Gastrocnemius medialis (tissue), 4 donors: ENCODE results near the gene YPEL1. TPM values are rescaled to one million over a fixed set of nuclear protein-coding genes. Genes with fewer than 3 reads are reported as not detected.

Source experiments
- ATAC-seq, 2 donors: fragments of 150-250 bp; one replicate each; pipeline ENCODE4 v1.9.1; 2016
- DNase-seq, 2 donors: peaks; one replicate each; pipeline ENCODE4 v3.0.0-alpha.2; 2019
- H3K27ac ChIP-seq, 4 donors: fragments of 200-600 bp; sonication (generic); 1 replicate in 1 of 4; 2 replicates in 3 of 4; pipeline ENCODE4 v1.5.1; 2016 to 2018; ENCODE audit warnings: mild to moderate bottlenecking in 2 of 4, moderate library complexity in 1 of 4
- H3K27me3 ChIP-seq, 3 donors: fragments of 200-600 bp; sonication (generic) in 2 of 3; 1 replicate in 1 of 3; 2 replicates in 2 of 3; pipeline versions ENCODE4 v1.5.1 to v1.6.0; 2016 to 2019; ENCODE audit warnings: mild to moderate bottlenecking in 1 of 3, moderate library complexity in 1 of 3
- H3K36me3 ChIP-seq, 2 donors: fragments of 200-600 bp; sonication (generic) in 1 of 2; one replicate each; pipeline ENCODE4 v1.5.1; 2017 to 2018
- H3K4me1 ChIP-seq, 2 donors: fragments of 200-600 bp; sonication (generic) in 1 of 2; one replicate each; pipeline ENCODE4 v1.5.1; 2016 to 2017; ENCODE audit warnings: mild to moderate bottlenecking in 2 of 2
- H3K4me3 ChIP-seq, 4 donors: fragments of 200-600 bp; sonication (generic) in 3 of 4; 1 replicate in 1 of 4; 2 replicates in 3 of 4; pipeline ENCODE4 v1.5.1; 2016 to 2019; ENCODE audit warnings: mild to moderate bottlenecking in 2 of 4
- H3K9me3 ChIP-seq, 3 donors: fragments of 200-600 bp; sonication (generic) in 2 of 3; 1 replicate in 1 of 3; 2 replicates in 2 of 3; pipeline ENCODE4 v1.5.1; 2016 to 2019
- CTCF ChIP-seq, 5 experiments: fragments of 450-650 bp in 3 of 5; fragments of 200-600 bp in 2 of 5; sonication (generic) in 2 of 5; IDR thresholded peaks in 4 of 5; conservative IDR thresholded peaks in 1 of 5; 1 replicate in 4 of 5; 2 replicates in 1 of 5; pipeline ENCODE4 v1.5.1; 2016 to 2019; ENCODE audit warnings: antibody characterized with exemption in 5 of 5, mild to moderate bottlenecking in 3 of 5, moderate library complexity in 3 of 5
- POLR2A ChIP-seq, 2 donors: fragments of 450-650 bp; IDR thresholded peaks; one replicate each; pipeline ENCODE4 v1.6.1; 2017; ENCODE audit warnings: antibody characterized with exemption in 2 of 2, mild to moderate bottlenecking in 2 of 2, moderate library complexity in 2 of 2
- in situ Hi-C, 4 donors: fragments of 200-750 bp; cut with MboI; loops; one replicate each; pipeline versions ENCODE4 v1.15.0 to v1.8.0; 2017; ENCODE audit warnings: low sequenced_read_pairs in 4 of 4
- intact Hi-C: fragments of 100-400 bp; cut with DNase I; formaldehyde crosslinking; loops from one replicate; pipeline ENCODE4 v1.15.1; 2023; ENCODE audit warnings: low total_unique reads
- total RNA-seq, 4 donors: library from RNA; depleted of rRNA; stranded (reverse); fragments of >200 nt; gene quantifications; one replicate each; pipeline versions ENCODE4 v1.1.0 to v1.2.3, GENCODE V29; 2016

Gene YPEL1
- total RNA-seq, 4 donors from 2014 or later, result 23.6 to 42.1 (median 36.4) TPM

- peaks cover 9 to 16% of the 10 kb centered on the region in 2 donors for H3K4me1 ChIP-seq
- DNase-seq (no peak), ATAC-seq (no peak)
- no peaks in the 10 kb centered on the region for H3K9me3 ChIP-seq
- TF ChIP-seq POLR2A (IDR thresholded peaks at IDR 0.05) (no peak), CTCF (IDR thresholded peaks at IDR 0.05 in 4 of 5, conservative IDR thresholded peaks at IDR 0.05 in 1 of 5) (no peak)
- H3K27ac ChIP-seq, result no peak overlapping the region
- no peak overlapping the region for H3K4me3 ChIP-seq
- intact Hi-C loops, result no loop called here
- H3K36me3 ChIP-seq, result no peaks in the 10 kb centered on the region
- H3K27me3 ChIP-seq, result no peaks in the 10 kb centered on the region
- in situ Hi-C loops, result loop anchor here in 1 of 4 donors (25.0 kb wide), 1 partner anchor 99 kb away; no protein-coding TSS in a partner anchor
Measured at GRCh38 chr22:21738081-21738480, 2.5 kb upstream of the YPEL1 start.

GRCh38 chr22:21736948-21737347 lies 1.4 kb upstream of the YPEL1 start:
- ATAC-seq (no peak), DNase-seq (no peak)
- in situ Hi-C loops (loop anchor here in 1 of 4 donors (25.0 kb wide), 1 partner anchor 100 kb away; no protein-coding TSS in a partner anchor), intact Hi-C loops (no loop called here)
- TF ChIP-seq CTCF (IDR thresholded peaks at IDR 0.05 in 4 of 5, conservative IDR thresholded peaks at IDR 0.05 in 1 of 5), result no peak
- TF ChIP-seq POLR2A (IDR thresholded peaks at IDR 0.05), result no peak
- no peaks in the 10 kb centered on the region for H3K27me3 ChIP-seq
- no peaks in the 10 kb centered on the region for H3K36me3 ChIP-seq
- peaks cover 9 to 16% of the 10 kb centered on the region in 2 donors for H3K4me1 ChIP-seq
- no peak overlapping the region for H3K27ac ChIP-seq
- no peak overlapping the region for H3K4me3 ChIP-seq
- no peaks in the 10 kb centered on the region for H3K9me3 ChIP-seq

- intact Hi-C loops (no loop called here), in situ Hi-C loops (loop anchor here in 1 of 4 donors (25.0 kb wide), 1 partner anchor 101 kb away; no protein-coding TSS in a partner anchor)
- peaks cover 9 to 16% of the 10 kb centered on the region in 2 donors for H3K4me1 ChIP-seq
- TF ChIP-seq CTCF (IDR thresholded peaks at IDR 0.05 in 4 of 5, conservative IDR thresholded peaks at IDR 0.05 in 1 of 5), result no peak
- TF ChIP-seq POLR2A (IDR thresholded peaks at IDR 0.05), result no peak
- ATAC-seq (peak; percentile 11 to 32), DNase-seq (no peak)
- H3K9me3 ChIP-seq, result no peaks in the 10 kb centered on the region
- H3K27ac ChIP-seq, result peak overlapping the region; percentile 66 to 81 (median 72)
- no peaks in the 10 kb centered on the region for H3K27me3 ChIP-seq
- no peaks in the 10 kb centered on the region for H3K36me3 ChIP-seq
- H3K4me3 ChIP-seq, result peak overlapping the region; percentile 51 to 70 (median 58)
Measured at GRCh38 chr22:21736084-21736642, 569 bp upstream of the YPEL1 start.

GRCh38 chr22:21734540-21735199 lies 924 bp downstream of the YPEL1 start:
- in situ Hi-C loops (loop anchor here in 1 of 4 donors (25.0 kb wide), 1 partner anchor 103 kb away; no protein-coding TSS in a partner anchor), intact Hi-C loops (loop anchor here (1.0 to 2.0 kb wide), 2 partner anchors 20 to 132 kb away; partner anchors contain the start of gene MAPK1)
- Histone ChIP-seq H3K9me3 (no peaks in the 10 kb centered on the region), H3K27me3 (no peaks in the 10 kb centered on the region), H3K27ac (peak overlapping the region; percentile 83 to 91 (median 87)), H3K4me1 (peaks cover 9 to 16% of the 10 kb centered on the region in 2 donors), H3K36me3 (no peaks in the 10 kb centered on the region), H3K4me3 (peak overlapping the region; percentile 61 to 74 (median 70))
- DNase-seq (no peak), ATAC-seq (peak; percentile 21 to 51)
- no peak for TF ChIP-seq POLR2A (IDR thresholded peaks at IDR 0.05)
- TF ChIP-seq CTCF (IDR thresholded peaks at IDR 0.05 in 4 of 5, conservative IDR thresholded peaks at IDR 0.05 in 1 of 5), result no peak
